H1 (cell line): Measurements from ENCODE around the gene MAS1L. TPM values are rescaled to one million over a fixed set of nuclear protein-coding genes. Genes with fewer than 3 reads are reported as not detected.

Experiments
- CTCF ChIA-PET: fragments of 300-600 bp; sonication (Branson Sonifier 250); formaldehyde crosslinking; loops from one replicate; lab custom pipeline; 2021; ENCODE audit not compliant: partially characterized antibody; lab: Charles Lee
- POLR2A ChIA-PET: fragments of 300-600 bp; sonication (Branson Sonifier 250); formaldehyde crosslinking; loops from one replicate; lab custom pipeline; 2021; ENCODE audit warnings: inconsistent platforms; ENCODE audit not compliant: partially characterized antibody; lab: Charles Lee
- DNase-seq, 2 experiments: peaks; one replicate each; pipeline versions ENCODE4 v3.0.0 to v3.0.0-alpha.2; 2010 to 2022; ENCODE audit warnings: low spot score in 2 of 2, low read depth in 1 of 2, mixed read lengths in 1 of 2
- FAIRE-seq: peaks from 2 replicates; lab custom pipeline; 2011; peaks lifted over from hg19 to GRCh38; lab: Jason Lieb, UNC
- H2AFZ ChIP-seq: 2 replicates; pipeline ENCODE4 v1.8.1; 2012; ENCODE audit warnings: low read length, inconsistent platforms
- H2AK5ac ChIP-seq: 2 replicates; pipeline ENCODE4 v1.6.1; 2013; ENCODE audit warnings: low read depth, low read length
- H2BK120ac ChIP-seq: replicated peaks from 2 replicates; pipeline ENCODE3; 2013; ENCODE audit warnings: low read depth, low read length, inconsistent platforms
- H2BK12ac ChIP-seq: 2 replicates; pipeline ENCODE4 v1.6.1; 2013; ENCODE audit warnings: low read depth, low read length
- H2BK15ac ChIP-seq: 2 replicates; pipeline ENCODE4 v1.6.1; 2013; ENCODE audit warnings: low read length
- H2BK20ac ChIP-seq: 2 replicates; pipeline ENCODE4 v1.6.1; 2013; ENCODE audit warnings: low read length
- H2BK5ac ChIP-seq: 2 replicates; pipeline ENCODE4 v1.6.1; 2013; ENCODE audit warnings: low read depth, low read length
- H3K14ac ChIP-seq: 2 replicates; pipeline ENCODE4 v1.6.1; 2013; ENCODE audit warnings: inconsistent platforms; ENCODE audit not compliant: insufficient read length
- H3K18ac ChIP-seq: 2 replicates; pipeline ENCODE4 v1.6.1; 2013; ENCODE audit warnings: low read length; ENCODE audit errors: extremely low read depth
- H3K23ac ChIP-seq: 2 replicates; pipeline ENCODE4 v1.6.1; 2013; ENCODE audit warnings: inconsistent platforms; ENCODE audit not compliant: insufficient read length
- H3K23me2 ChIP-seq: 2 replicates; pipeline ENCODE4 v1.6.1; 2013; ENCODE audit warnings: low read depth, low read length
- H3K27ac ChIP-seq: 2 replicates; pipeline ENCODE4 v1.6.1; 2011; ENCODE audit warnings: low read depth, low read length, inconsistent platforms
- H3K27me3 ChIP-seq, 4 experiments: replicated peaks in 1 of 4; 1 replicate in 1 of 4; 2 replicates in 3 of 4; pipeline versions ENCODE4 v1.6.1 to v1.8.1; 2011 to 2013; ENCODE audit warnings: low read length in 3 of 4, mild to moderate bottlenecking in 3 of 4, inconsistent platforms in 2 of 4, mixed read lengths in 2 of 4, moderate library complexity in 1 of 4; ENCODE audit not compliant: control insufficient read depth in 3 of 4, insufficient read depth in 3 of 4; ENCODE audit errors: extremely low read depth in 1 of 4
- H3K36me3 ChIP-seq, 4 experiments: 2 replicates each; pipeline versions ENCODE4 v1.6.1 to v1.8.1; 2011 to 2013; ENCODE audit warnings: mild to moderate bottlenecking in 4 of 4, low read length in 3 of 4, moderate library complexity in 2 of 4, control low read depth in 1 of 4, inconsistent platforms in 1 of 4; ENCODE audit not compliant: insufficient read depth in 4 of 4, control insufficient read depth in 2 of 4
- H3K4ac ChIP-seq: replicated peaks from 2 replicates; pipeline ENCODE3; 2013; ENCODE audit warnings: low read length, low read depth, mixed read lengths, inconsistent platforms; ENCODE audit not compliant: insufficient read length
- H3K4me1 ChIP-seq, 4 experiments: replicated peaks in 1 of 4; 1 replicate in 1 of 4; 2 replicates in 3 of 4; pipeline versions ENCODE4 v1.6.1 to v1.8.1; 2011 to 2013; ENCODE audit warnings: low read length in 3 of 4, inconsistent platforms in 2 of 4, mixed read lengths in 1 of 4; ENCODE audit not compliant: insufficient read depth in 4 of 4, control insufficient read depth in 3 of 4
- H3K4me2 ChIP-seq, 2 experiments: 2 replicates each; pipeline versions ENCODE4 v1.6.1 to v1.8.1; 2011 to 2013; ENCODE audit warnings: low read depth in 2 of 2, low read length in 2 of 2, control low read depth in 1 of 2, inconsistent platforms in 1 of 2, mild to moderate bottlenecking in 1 of 2; ENCODE audit not compliant: insufficient read depth in 1 of 2
- H3K4me3 ChIP-seq, 4 experiments: fragments of 200-600, 300-600 bp in 1 of 4; sonication (generic), shearing (Covaris generic), sonication (Bioruptor Twin) in 1 of 4; 2 replicates each; pipeline versions ENCODE4 v1.5.1 to v1.8.1; 2011 to 2016; ENCODE audit warnings: low read length in 4 of 4, low read depth in 3 of 4, control low read depth in 2 of 4, inconsistent platforms in 2 of 4, mild to moderate bottlenecking in 2 of 4, mixed read lengths in 1 of 4, moderate library complexity in 1 of 4; ENCODE audit not compliant: insufficient read depth in 2 of 4; ENCODE audit errors: extremely low read depth in 1 of 4
- H3K56ac ChIP-seq: replicated peaks from 2 replicates; pipeline ENCODE3; 2013; ENCODE audit warnings: low read depth, mild to moderate bottlenecking, mixed read lengths, low read length, inconsistent platforms; ENCODE audit not compliant: insufficient read length
- H3K79me1 ChIP-seq: 2 replicates; pipeline ENCODE4 v1.6.1; 2013; ENCODE audit warnings: low read depth, low read length, control low read depth
- H3K79me2 ChIP-seq, 2 experiments: 2 replicates each; pipeline versions ENCODE4 v1.6.1 to v1.8.1; 2012 to 2013; ENCODE audit warnings: low read length in 2 of 2, mild to moderate bottlenecking in 2 of 2, inconsistent platforms in 1 of 2; ENCODE audit not compliant: insufficient read depth in 2 of 2, control insufficient read depth in 1 of 2
- H3K9ac ChIP-seq, 4 experiments: replicated peaks in 1 of 4; 1 replicate in 1 of 4; 2 replicates in 3 of 4; pipeline versions ENCODE4 v1.6.1 to v1.8.1; 2011 to 2013; ENCODE audit warnings: low read depth in 3 of 4, low read length in 3 of 4, control low read depth in 2 of 4, mild to moderate bottlenecking in 2 of 4, moderate library complexity in 2 of 4, inconsistent platforms in 1 of 4; ENCODE audit errors: extremely low read depth in 1 of 4
- H3K9me3 ChIP-seq, 2 experiments: 2 replicates each; pipeline versions ENCODE4 v1.6.1 to v1.8.1; 2012 to 2013; ENCODE audit warnings: mild to moderate bottlenecking in 2 of 2, moderate library complexity in 2 of 2, control low read depth in 1 of 2, inconsistent platforms in 1 of 2, low read depth in 1 of 2, low read length in 1 of 2, mixed read lengths in 1 of 2; ENCODE audit not compliant: insufficient read depth in 2 of 2
- H4K20me1 ChIP-seq, 2 experiments: replicated peaks in 1 of 2; 2 replicates each; pipeline versions ENCODE3 to v1.8.1; 2011 to 2013; ENCODE audit warnings: inconsistent platforms in 2 of 2, low read length in 2 of 2, mild to moderate bottlenecking in 1 of 2; ENCODE audit not compliant: insufficient read depth in 2 of 2, control insufficient read depth in 1 of 2
- H4K5ac ChIP-seq: 2 replicates; pipeline ENCODE4 v1.6.1; 2013; ENCODE audit warnings: low read length, low read depth, mixed read lengths, inconsistent platforms; ENCODE audit not compliant: insufficient read length
- H4K8ac ChIP-seq: 2 replicates; pipeline ENCODE4 v1.8.0; 2013; ENCODE audit warnings: mild to moderate bottlenecking, moderate library complexity, low read length, inconsistent platforms; ENCODE audit not compliant: insufficient read depth; ENCODE audit errors: extremely low read depth
- H4K91ac ChIP-seq: replicated peaks from 2 replicates; pipeline ENCODE3; 2013; ENCODE audit warnings: low read length, mixed read lengths, inconsistent platforms; ENCODE audit not compliant: insufficient read length
- ASH2L ChIP-seq: fragments of 200-600, 300-600 bp; sonication (generic); IDR thresholded peaks from one replicate; pipeline ENCODE4 v1.7.1; 2017; ENCODE audit warnings: low read length
- BACH1 ChIP-seq: IDR thresholded peaks from 2 replicates; pipeline ENCODE4 v1.6.1; 2012; ENCODE audit warnings: low read length, improper control_type of control experiment
- CHD2 ChIP-seq: IDR thresholded peaks from 2 replicates; pipeline ENCODE4 v1.6.1; 2012; ENCODE audit warnings: low read length, improper control_type of control experiment
- CTBP2 ChIP-seq: IDR thresholded peaks from 2 replicates; pipeline ENCODE4 v1.7.0; 2011; ENCODE audit warnings: borderline replicate concordance, mild to moderate bottlenecking, moderate library complexity, mixed read lengths, low read length; ENCODE audit not compliant: insufficient read depth, insufficient read length
- FOSL1 ChIP-seq: IDR thresholded peaks from 2 replicates; pipeline ENCODE4 v1.6.1; 2011; ENCODE audit warnings: mild to moderate bottlenecking, low read depth, low read length, moderate library complexity; ENCODE audit not compliant: insufficient read depth
- GTF2F1 ChIP-seq: IDR thresholded peaks from 2 replicates; pipeline ENCODE4 v1.6.1; 2012; ENCODE audit warnings: low read depth, low read length, improper control_type of control experiment, borderline replicate concordance
- NANOG ChIP-seq: IDR thresholded peaks from 2 replicates; pipeline ENCODE4 v1.6.1; 2011; ENCODE audit warnings: low read length, low read depth, mild to moderate bottlenecking, inconsistent platforms; ENCODE audit not compliant: insufficient read depth, poor library complexity, severe bottlenecking
- POLR2A ChIP-seq, 2 experiments: IDR thresholded peaks; 1 replicate in 1 of 2; 2 replicates in 1 of 2; pipeline ENCODE4 v1.6.1; 2011; ENCODE audit warnings: low read depth in 2 of 2, low read length in 2 of 2, mild to moderate bottlenecking in 2 of 2; ENCODE audit errors: control extremely low read depth in 1 of 2
- RNF2 ChIP-seq: fragments of 200-900, 300-1000 bp; sonication (generic); IDR thresholded peaks from 2 replicates; pipeline ENCODE4 v1.7.1; 2016; ENCODE audit warnings: borderline replicate concordance, low read depth, mild to moderate bottlenecking, antibody characterized with exemption, low read length; ENCODE audit not compliant: poor library complexity, severe bottlenecking; ENCODE audit errors: missing control alignments
- SUZ12 ChIP-seq: fragments of 200-600 bp; sonication (generic); IDR thresholded peaks from 2 replicates; pipeline ENCODE4 v1.6.1; 2012; ENCODE audit warnings: mild to moderate bottlenecking, inconsistent platforms, low read length, moderate library complexity, mixed read lengths
- WGBS, 2 experiments: shearing (Covaris generic) in 1 of 2; methylation state at CpG; one replicate each; pipeline versions ENCODE4 v1.1.6 to v1.1.7; 2013 to 2015; ENCODE audit warnings: low lambda C conversion rate in 2 of 2, mixed read lengths in 2 of 2, inconsistent platforms in 1 of 2, low coverage in 1 of 2, missing lambda C conversion rate in 1 of 2; ENCODE audit not compliant: insufficient replicate concordance in 2 of 2, insufficient coverage in 1 of 2, insufficient read length in 1 of 2; ENCODE audit errors: extremely low coverage in 1 of 2, missing lambda C conversion rate in 1 of 2; 5-methylcytosine and 5-hydroxymethylcytosine counted together
- polyA plus RNA-seq, 7 experiments: library from polyadenylated mRNA; depleted of rRNA in 3 of 7; stranded (reverse) in 5 of 7; unstranded in 2 of 7; fragments of >200 nt in 5 of 7; fragments of 200-250 nt in 2 of 7; gene quantifications; 1 replicate in 5 of 7; 2 replicates in 1 of 7; 4 replicates in 1 of 7; pipeline versions ENCODE4 v1.2.1 to v1.2.3, GENCODE V29; 2011 to 2013; ENCODE audit warnings: missing spikeins in 2 of 7, mixed read lengths in 2 of 7
- total RNA-seq: library from RNA; stranded (reverse); fragmentation: NEBNext Ultra II Directional; extraction: Animal tissue kit (Norgen Biotek cat#: 25700); gene quantifications from 2 replicates; pipeline ENCODE4 v1.2.1, GENCODE V29; 2021
- TF ChIP-seq, protein P1 (sequence below): IDR thresholded peaks from 2 replicates; pipeline ENCODE4 v1.6.1; 2012; ENCODE audit warnings: low read length, inconsistent platforms
- TF ChIP-seq, protein P2 (sequence below): IDR thresholded peaks from 2 replicates; pipeline ENCODE4 v1.6.1; 2011; ENCODE audit warnings: low read depth, mild to moderate bottlenecking, low read length; ENCODE audit not compliant: insufficient read depth

Gene MAS1L
- total and polyA plus RNA-seq, 2 of the 8 experiments (the other 6 are each of a cell fraction or from before 2014, with no cell fraction given): not detected

GRCh38 chr6:29496961-29497360 is 9.2 kb upstream of the MAS1L start:
- H4K20me1 ChIP-seq: no peaks in the 10 kb centered on the region
- no peaks in the 10 kb centered on the region for H3K79me1 ChIP-seq
- H2BK12ac ChIP-seq: no peak overlapping the region
- no peak overlapping the region for H2BK5ac ChIP-seq
- no peak overlapping the region for H3K4ac ChIP-seq
- DNase-seq (no peak), FAIRE-seq (no peak)
- H3K4me1 ChIP-seq: no peaks in the 10 kb centered on the region
- no peak overlapping the region for H2BK120ac ChIP-seq
- no peak overlapping the region for H3K4me2 ChIP-seq
- no peaks in the 10 kb centered on the region for H3K9me3 ChIP-seq
- ChIA-PET CTCF (interaction anchor here (1.8 kb wide), 1 partner anchor 93 kb away, joined by 5 read pairs; no protein-coding TSS in a partner anchor), POLR2A (no interaction called here)
- WGBS, 2 experiments: 95% methylated on average over 4 of the region's 4 CpGs; no CpG with 5 or more reads in 1 of the 2 experiments
- no peak overlapping the region for H3K27ac ChIP-seq
- no peaks in the 10 kb centered on the region for H3K79me2 ChIP-seq
- no peak overlapping the region for H4K8ac ChIP-seq
- H2AFZ ChIP-seq: no peak overlapping the region
- H2BK20ac ChIP-seq: no peak overlapping the region
- H2AK5ac ChIP-seq: no peak overlapping the region
- no peak overlapping the region for H3K4me3 ChIP-seq
- no peak overlapping the region for H3K18ac ChIP-seq
- H3K9ac ChIP-seq: no peak overlapping the region
- H3K23ac ChIP-seq: no peak overlapping the region
- no peaks in the 10 kb centered on the region for H3K27me3 ChIP-seq
- H2BK15ac ChIP-seq: no peak overlapping the region
- no peak overlapping the region for H3K56ac ChIP-seq
- no peak overlapping the region for H4K5ac ChIP-seq
- H3K23me2 ChIP-seq: no peaks in the 10 kb centered on the region
- H4K91ac ChIP-seq: no peak overlapping the region
- no peaks in the 10 kb centered on the region for H3K36me3 ChIP-seq
- H3K14ac ChIP-seq: no peak overlapping the region
- TF ChIP-seq FOSL1 (no peak), CTBP2 (no peak), POLR2A (IDR thresholded peaks at IDR 0.05; ENCODE audit: control extremely low read depth in 1 of 2, low read depth in 2 of 2, low read length in 2 of 2) (no peak), SUZ12 (no peak), CHD2 (no peak), NANOG (no peak), GTF2F1 (no peak), ASH2L (no peak), RNF2 (no peak), BACH1 (no peak)
- TF ChIP-seq, protein P1, sequence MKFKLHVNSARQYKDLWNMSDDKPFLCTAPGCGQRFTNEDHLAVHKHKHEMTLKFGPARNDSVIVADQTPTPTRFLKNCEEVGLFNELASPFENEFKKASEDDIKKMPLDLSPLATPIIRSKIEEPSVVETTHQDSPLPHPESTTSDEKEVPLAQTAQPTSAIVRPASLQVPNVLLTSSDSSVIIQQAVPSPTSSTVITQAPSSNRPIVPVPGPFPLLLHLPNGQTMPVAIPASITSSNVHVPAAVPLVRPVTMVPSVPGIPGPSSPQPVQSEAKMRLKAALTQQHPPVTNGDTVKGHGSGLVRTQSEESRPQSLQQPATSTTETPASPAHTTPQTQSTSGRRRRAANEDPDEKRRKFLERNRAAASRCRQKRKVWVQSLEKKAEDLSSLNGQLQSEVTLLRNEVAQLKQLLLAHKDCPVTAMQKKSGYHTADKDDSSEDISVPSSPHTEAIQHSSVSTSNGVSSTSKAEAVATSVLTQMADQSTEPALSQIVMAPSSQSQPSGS: no peak
- TF ChIP-seq, protein P2, sequence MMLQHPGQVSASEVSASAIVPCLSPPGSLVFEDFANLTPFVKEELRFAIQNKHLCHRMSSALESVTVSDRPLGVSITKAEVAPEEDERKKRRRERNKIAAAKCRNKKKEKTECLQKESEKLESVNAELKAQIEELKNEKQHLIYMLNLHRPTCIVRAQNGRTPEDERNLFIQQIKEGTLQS: no peak
